Ammon's horn (tissue), 1 donor: ENCODE measurements around the gene SPDEF.

Source experiments
- DNase-seq: peaks from one replicate; pipeline ENCODE4 v3.0.0-alpha.2; 2016; ENCODE audit warnings: low spot score

The SPDEF gene

DNA sequence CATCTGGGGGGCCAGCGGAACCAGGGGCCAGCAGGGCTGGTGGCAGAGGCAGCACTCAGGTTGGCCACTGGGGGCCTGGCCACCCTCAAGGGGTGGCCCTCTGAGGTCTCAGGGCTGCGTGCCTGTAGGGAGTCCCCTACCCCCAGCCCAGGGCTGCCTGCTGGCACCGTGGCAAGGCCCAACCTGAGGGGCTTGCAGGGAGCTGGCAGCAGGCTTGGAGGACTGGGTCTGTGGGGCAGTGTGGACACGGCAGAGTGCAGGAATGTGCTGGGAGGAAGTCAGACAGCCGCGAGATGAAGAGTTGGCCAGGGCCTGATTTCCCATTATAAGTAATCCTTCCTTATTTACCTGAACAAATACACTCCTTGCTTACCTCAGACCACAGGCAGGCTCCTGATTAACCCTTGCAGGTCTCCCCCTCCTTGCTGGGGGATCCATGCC lies at the start of gene SPDEF:
TSS of gene SPDEF (minus strand) at position 299 of the 441 bp plus-strand sequence. CDS start 11,874 bp downstream, outside the sequence.
- no peak for DNase-seq

DNA sequence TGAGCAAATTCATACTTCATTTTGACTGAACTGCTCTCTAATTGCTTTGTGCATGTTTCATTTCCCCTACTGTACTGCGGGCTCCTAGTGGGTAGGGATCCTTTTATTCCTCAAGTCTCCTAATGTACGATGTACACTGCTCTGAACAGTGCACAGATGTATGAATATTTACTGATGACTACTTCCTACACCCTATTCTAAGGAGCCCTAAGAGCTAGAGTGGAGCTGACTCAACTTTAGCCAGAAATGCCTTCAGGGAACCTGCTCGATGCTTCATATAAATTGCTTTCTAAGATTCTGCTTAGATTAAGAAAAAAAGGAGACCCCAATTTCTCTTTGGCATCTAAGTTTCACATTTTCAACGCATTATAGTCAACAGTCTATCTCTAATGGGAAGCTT lies 47.6 kb upstream of the SPDEF start:
- no peak for DNase-seq

- DNase-seq: no peak
Observed at GRCh38 chr6:34602318-34603111, 46.4 kb upstream of the SPDEF start.

DNA sequence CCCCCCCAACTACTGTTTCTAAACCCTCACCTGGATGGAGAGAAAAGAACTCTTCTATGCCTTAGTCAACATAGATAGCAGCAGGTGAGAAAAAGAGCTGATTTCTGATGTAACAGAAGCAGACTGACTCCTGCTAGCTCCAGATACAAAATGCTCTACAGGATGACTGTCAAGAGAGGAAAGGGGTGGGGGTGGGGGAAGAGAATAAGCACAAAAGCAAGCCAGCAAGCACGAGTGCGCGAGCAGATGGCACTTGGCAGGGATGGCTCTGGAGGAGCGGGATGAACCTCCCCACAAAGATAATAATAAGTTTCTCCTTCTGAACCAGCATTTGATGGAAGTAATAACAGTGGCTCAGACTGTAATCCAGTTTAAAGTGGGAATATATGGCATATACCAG lies 45.6 kb upstream of the SPDEF start:
- peak; percentile 79 for DNase-seq

DNA sequence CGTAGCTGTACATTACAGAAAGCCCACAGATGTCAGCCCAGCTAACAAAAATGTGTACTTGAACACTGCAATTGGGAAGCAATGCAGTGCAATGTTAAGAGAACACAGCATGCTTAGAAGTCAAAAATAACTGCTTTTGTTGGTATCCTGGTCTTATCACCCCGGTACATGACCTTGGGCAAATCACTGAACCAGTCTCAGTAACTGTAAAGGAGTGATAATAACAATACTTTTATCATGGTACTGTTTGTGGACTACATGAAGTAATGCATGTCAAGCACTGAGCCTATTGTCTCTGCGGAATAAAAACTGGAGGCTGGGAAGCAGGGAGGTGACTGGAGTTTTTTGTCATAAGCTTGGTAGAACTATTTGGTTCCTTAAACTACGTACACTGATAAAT lies 44.7 kb upstream of the SPDEF start:
- no peak for DNase-seq

DNA sequence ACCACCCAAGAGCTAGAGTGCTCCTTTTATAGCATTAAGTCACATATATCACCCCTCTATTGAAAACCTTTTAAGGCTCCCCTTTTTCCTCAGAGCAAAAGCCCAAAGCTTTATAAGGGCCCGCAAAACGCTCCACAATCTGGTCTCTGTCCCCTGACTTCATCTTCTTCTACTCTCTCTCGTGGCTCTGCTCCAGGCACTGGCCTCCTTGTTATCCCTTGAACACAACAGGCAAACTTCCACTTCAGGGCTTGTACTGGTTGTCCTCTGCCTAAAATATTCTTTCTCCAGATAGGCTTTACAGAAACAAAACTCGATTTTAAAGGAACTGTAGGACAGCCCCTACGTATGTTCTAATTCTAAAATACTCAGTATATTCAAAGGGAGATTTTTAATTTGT lies 44.0 kb upstream of the SPDEF start:
- no peak for DNase-seq

DNA sequence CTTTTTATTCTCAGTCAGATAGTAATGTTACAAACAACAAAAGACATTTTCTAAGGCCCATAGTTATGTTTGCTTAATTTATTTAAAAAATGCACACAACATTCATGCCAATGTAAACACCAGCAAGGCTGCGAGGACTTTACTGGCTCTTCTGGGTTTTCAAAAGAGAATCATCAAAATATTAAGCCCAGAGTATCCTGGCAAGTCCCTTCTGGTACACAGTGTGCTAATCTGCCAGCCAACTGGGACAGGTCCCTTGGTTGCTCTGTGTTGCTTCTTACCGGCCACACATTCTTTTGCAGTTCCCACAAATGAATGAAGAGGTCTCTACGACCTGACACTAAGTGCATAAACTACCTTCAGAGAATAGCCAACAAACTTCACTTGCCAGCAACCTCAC lies 42.6 kb upstream of the SPDEF start:
- DNase-seq: peak; percentile 34

GRCh38 chr6:34597605-34598353 lies 41.6 kb upstream of the SPDEF start:
- no peak for DNase-seq

GRCh38 chr6:34596798-34597197 lies 40.7 kb upstream of the SPDEF start:
- DNase-seq: no peak

DNA sequence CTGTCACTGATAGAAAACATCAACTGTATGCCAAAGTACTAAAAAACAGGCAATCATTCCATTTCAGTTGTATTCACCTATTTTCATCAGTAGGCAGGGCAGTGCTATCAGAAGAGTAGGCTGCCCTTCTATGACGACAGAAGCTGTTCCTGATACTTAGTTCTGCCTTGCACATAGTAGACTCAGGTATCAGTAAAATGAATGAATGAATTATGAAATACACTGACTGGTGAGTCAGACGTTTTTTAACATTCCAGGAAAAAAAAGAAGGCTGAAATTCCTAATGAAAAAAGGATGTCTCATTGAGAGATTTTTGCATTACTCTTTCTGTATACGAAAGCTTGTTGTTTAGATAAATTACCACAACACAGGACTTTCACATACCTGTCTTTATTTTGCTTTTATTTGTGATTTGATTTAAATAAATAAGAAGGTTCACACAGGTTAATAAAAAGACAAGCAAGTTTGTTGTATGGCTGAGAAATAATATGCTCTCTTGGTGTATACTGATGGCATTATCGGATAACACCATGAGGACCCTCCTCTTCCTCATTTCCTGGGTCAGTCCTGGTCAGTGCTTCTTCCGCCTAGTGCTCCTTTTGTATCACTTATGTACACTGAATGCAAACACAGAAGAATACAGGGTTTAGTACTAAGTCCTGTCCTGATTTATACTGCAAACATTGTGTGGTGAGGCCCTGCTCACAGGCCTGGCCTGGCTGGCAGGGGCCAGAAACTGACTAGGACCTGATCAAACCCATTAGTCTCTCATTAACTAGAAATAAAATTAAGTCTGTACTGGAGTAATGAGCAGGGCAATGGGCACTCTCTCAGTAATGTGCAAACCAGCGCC lies 39.4 kb upstream of the SPDEF start:
- DNase-seq: no peak

- DNase-seq: no peak
Observed at GRCh38 chr6:34593701-34594100, 37.6 kb upstream of the SPDEF start.

DNA sequence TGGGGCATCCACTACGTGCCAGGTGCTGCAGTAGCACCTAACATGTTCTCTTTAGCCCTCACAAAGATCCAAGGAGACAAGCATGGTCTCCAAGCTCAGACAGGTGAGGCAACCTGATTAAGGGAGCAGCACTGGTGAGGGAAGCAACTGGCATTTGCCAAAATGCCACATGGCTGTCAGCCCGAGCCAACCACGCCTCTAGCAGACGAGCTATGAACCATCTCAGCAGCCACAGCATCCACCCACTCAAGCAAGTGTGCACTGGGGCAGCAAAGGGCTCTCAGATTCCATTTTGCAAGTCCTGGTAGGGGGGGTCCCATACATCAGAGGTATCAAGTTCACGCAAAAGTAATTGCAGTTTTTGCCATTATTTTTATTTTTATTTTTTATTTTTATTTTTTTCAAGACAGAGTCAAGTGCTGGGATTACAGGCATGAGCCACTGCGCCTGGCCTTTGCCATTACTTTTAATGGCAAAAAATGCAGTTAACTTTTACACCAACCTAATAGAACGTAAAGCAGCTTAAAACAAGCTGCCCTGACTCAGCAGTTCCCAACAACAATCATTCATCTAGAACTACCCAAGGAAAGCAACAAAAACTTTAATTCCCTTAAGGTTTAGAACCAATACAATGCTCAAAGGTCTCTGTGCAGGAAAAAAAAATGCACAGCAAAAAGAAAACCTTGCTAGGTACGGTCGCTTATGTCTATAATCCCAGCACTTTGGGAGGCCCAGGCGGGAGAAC lies 36.3 kb upstream of the SPDEF start:
- no peak for DNase-seq

GRCh38 chr6:34589691-34590090 lies 33.6 kb upstream of the SPDEF start:
- no peak for DNase-seq

DNA sequence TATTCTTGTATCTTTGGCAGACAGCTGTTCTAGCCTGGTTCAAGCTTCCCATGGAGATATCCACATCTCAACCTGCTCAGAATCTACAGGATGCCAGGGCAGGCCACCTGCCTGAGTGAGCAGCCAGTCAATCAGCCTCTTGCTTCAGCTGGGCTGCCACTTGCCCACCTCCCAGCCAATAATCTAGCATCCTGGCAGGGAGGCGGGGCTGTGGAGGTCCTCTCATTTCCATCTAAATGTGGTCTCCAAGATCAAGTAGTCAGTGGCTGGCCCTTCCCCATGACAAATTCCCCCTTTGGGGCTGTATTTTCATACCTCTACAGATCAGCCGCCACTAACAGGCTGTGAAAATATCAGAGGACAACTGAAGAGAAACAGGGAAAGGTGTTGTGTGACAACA lies 33.0 kb upstream of the SPDEF start:
- no peak for DNase-seq

DNA sequence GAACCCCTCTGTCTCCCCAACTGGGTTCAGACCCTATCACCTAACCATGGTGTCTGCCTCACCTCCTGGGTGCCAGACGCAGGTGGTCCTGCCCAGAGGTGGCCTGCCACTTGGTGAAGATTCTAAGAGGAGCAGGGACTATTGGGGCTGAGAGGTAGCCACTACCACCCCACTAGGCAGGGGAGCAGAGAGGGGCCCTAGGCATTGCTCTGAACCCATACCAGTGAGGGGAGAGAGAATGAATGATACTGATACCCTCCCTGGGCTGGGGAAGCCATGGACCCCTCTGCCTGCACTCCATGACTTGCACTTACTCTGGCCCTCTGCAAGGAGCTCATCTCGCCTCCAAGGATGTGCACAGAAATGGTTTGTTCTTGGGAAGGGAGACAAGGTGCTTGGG lies 31.7 kb upstream of the SPDEF start:
- no peak for DNase-seq

DNA sequence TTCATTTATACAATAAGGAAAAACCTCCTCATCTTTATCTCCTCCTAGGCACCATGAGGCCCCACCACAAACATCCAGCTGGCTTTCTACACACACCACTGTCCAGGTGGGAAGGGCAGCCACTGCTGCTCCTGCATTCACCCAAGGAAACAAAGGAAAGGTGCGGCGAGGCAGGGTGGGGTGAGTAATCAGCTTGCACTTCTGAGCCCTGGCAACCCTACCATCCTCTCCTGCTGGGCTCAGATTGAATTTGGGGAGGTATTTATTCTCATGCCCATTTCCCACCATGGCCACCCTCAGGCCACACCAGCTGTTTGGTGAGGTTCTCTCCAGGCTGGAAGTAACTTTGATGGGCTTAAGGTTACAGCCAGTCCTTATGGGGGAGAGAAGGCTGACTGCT lies 31.2 kb upstream of the SPDEF start:
- no peak for DNase-seq

GRCh38 chr6:34586327-34587040 lies 30.4 kb upstream of the SPDEF start:
- DNase-seq: no peak

- no peak for DNase-seq
Observed at GRCh38 chr6:34585512-34586061, 29.5 kb upstream of the SPDEF start.

DNA sequence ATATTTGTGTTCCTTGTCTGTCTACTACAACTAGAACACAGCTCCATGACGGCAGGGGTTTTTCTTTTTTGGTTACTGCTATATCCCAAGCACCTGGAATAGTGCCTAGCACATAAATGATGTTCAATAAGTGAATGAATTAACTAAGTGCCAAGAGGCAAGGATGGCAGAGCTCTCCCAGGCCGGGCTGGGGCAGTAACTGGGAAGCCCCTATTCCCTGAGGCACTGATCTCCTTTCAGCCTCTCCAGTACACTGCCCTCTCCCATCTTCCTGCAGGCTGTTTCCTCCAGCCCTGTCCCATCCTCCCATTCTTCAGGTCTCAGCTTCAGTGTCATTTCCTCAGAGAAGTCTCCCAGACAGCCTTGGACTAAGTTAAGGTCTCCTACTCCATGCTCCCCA lies 29.0 kb upstream of the SPDEF start:
- DNase-seq: no peak

DNA sequence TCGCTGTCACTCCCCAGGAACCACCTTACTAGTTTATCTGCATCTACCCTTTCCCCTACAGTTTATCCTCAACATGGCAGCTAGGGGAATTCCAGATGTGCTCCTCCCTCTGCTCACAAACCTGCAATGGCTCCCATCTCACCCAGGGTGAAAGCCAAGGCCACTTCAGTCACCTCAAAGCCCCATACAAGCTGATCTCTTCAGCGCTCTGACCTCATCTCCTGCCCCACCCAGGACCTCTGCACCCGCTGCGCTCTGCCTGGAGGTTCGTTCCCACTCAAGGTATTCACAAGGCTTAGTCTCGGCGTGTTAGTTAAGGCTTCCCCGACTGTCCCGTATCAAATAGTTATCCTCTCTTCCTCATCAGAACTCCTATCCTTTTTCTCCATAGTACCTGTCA lies 28.6 kb upstream of the SPDEF start:
- no peak for DNase-seq
